ENCODE measurements around the gene BACH2. TPM values are rescaled to one million over a fixed set of nuclear protein-coding genes. Genes with fewer than 3 reads are reported as not detected.

The BACH2 gene
- total RNA-seq, 2 donors from 2014 or later, result 0.52 to 1.2 TPM

- Histone ChIP-seq H3K4me3 (no peak overlapping the region), H3K36me3 (no peaks in the 10 kb centered on the region), H3K9me3 (no peaks in the 10 kb centered on the region), H3K9ac (ENCODE audit: low read depth in 2 of 2, low read length in 2 of 2) (no peak overlapping the region), H3K4me1 (no peaks in the 10 kb centered on the region), H3K27ac (no peak overlapping the region), H3K27me3 (no peaks in the 10 kb centered on the region)
- intact Hi-C loops (cut with DNase I), result no loop called here
- no peak for DNase-seq
- no peak for TF ChIP-seq CTCF (IDR thresholded peaks at IDR 0.05)
Observed at GRCh38 chr6:90202156-90202555, 94.5 kb downstream of the BACH2 start.

GRCh38 chr6:90199900-90200299, 96.7 kb downstream of the BACH2 start:
- no peak for DNase-seq
- Histone ChIP-seq H3K9me3 (no peaks in the 10 kb centered on the region), H3K9ac (ENCODE audit: low read depth in 2 of 2, low read length in 2 of 2) (no peak overlapping the region), H3K27me3 (no peaks in the 10 kb centered on the region), H3K27ac (no peak overlapping the region), H3K4me1 (no peaks in the 10 kb centered on the region), H3K36me3 (no peaks in the 10 kb centered on the region), H3K4me3 (no peak overlapping the region)
- intact Hi-C loops (cut with DNase I), result no loop called here
- TF ChIP-seq CTCF (IDR thresholded peaks at IDR 0.05), result no peak

GRCh38 chr6:90198758-90199425, 97.8 kb downstream of the BACH2 start:
- no peak for DNase-seq
- no peak overlapping the region for H3K27ac ChIP-seq
- no peaks in the 10 kb centered on the region for H3K27me3 ChIP-seq
- TF ChIP-seq CTCF (IDR thresholded peaks at IDR 0.05), result no peak
- H3K4me1 ChIP-seq, result no peaks in the 10 kb centered on the region
- H3K9me3 ChIP-seq, result no peaks in the 10 kb centered on the region
- H3K4me3 ChIP-seq, result no peak overlapping the region
- H3K36me3 ChIP-seq, result no peaks in the 10 kb centered on the region
- H3K9ac ChIP-seq (ENCODE audit: low read depth in 2 of 2, low read length in 2 of 2), result no peak overlapping the region
- intact Hi-C loops (cut with DNase I), result no loop called here

GRCh38 chr6:90197854-90198496, 98.7 kb downstream of the BACH2 start:
- no peak for DNase-seq
- Histone ChIP-seq H3K27me3 (no peaks in the 10 kb centered on the region), H3K4me3 (no peak overlapping the region), H3K36me3 (no peaks in the 10 kb centered on the region), H3K9me3 (no peaks in the 10 kb centered on the region), H3K4me1 (no peaks in the 10 kb centered on the region), H3K9ac (ENCODE audit: low read depth in 2 of 2, low read length in 2 of 2) (no peak overlapping the region), H3K27ac (no peak overlapping the region)
- no peak for TF ChIP-seq CTCF (IDR thresholded peaks at IDR 0.05)
- intact Hi-C loops (cut with DNase I), result no loop called here

GRCh38 chr6:90195094-90195829, 101.4 kb downstream of the BACH2 start:
- Histone ChIP-seq H3K27me3 (no peaks in the 10 kb centered on the region), H3K9ac (ENCODE audit: low read depth in 2 of 2, low read length in 2 of 2) (no peak overlapping the region), H3K36me3 (no peaks in the 10 kb centered on the region), H3K4me3 (no peak overlapping the region), H3K4me1 (no peaks in the 10 kb centered on the region), H3K9me3 (no peaks in the 10 kb centered on the region), H3K27ac (no peak overlapping the region)
- no peak for DNase-seq
- TF ChIP-seq CTCF (IDR thresholded peaks at IDR 0.05), result no peak
- intact Hi-C loops (cut with DNase I), result no loop called here
